ENCODE results near the gene GRIN2A. TPM values are rescaled to one million over a fixed set of nuclear protein-coding genes. Genes with fewer than 3 reads are reported as not detected.

The GRIN2A gene
- total RNA-seq, 4 donors from 2014 or later, result 0.19 to 0.56 (median 0.35) TPM

- no peak for TF ChIP-seq POLR2A (IDR thresholded peaks at IDR 0.05)
- TF ChIP-seq CTCF (IDR thresholded peaks at IDR 0.05), result no peak
Measured at GRCh38 chr16:9821331-9821730, 360.9 kb downstream of the GRIN2A start.

GRCh38 chr16:9820476-9821246 lies 361.6 kb downstream of the GRIN2A start:
- Histone ChIP-seq H3K4me3 (no peak overlapping the region), H3K36me3 (no peaks in the 10 kb centered on the region), H3K27me3 (no peaks in the 10 kb centered on the region), H3K9me3 (no peaks in the 10 kb centered on the region), H3K4me1 (no peaks in the 10 kb centered on the region), H3K27ac (no peak overlapping the region)
- TF ChIP-seq POLR2A (IDR thresholded peaks at IDR 0.05) (no peak), CTCF (IDR thresholded peaks at IDR 0.05) (no peak)
- 47 to 51% methylated on average over 8 of the region's 8 CpGs for WGBS, 2 donors
- intact Hi-C loops (cut with DNase I), result no loop called here
- no peak for DNase-seq

More at GRCh38 chr16:9821331-9821730, 360.9 kb downstream of the GRIN2A start:
- 62 to 72% methylated on average over 3 of the region's 3 CpGs for WGBS, 2 donors
- Histone ChIP-seq H3K27ac (no peak overlapping the region), H3K9me3 (no peaks in the 10 kb centered on the region), H3K27me3 (no peaks in the 10 kb centered on the region), H3K36me3 (no peaks in the 10 kb centered on the region), H3K4me3 (no peak overlapping the region), H3K4me1 (no peaks in the 10 kb centered on the region)
- intact Hi-C loops (cut with DNase I), result no loop called here
- DNase-seq, result no peak

GRCh38 chr16:9818702-9819101 lies 363.5 kb downstream of the GRIN2A start:
- Histone ChIP-seq H3K4me3 (no peak overlapping the region), H3K27me3 (no peaks in the 10 kb centered on the region), H3K9me3 (no peaks in the 10 kb centered on the region), H3K27ac (no peak overlapping the region), H3K4me1 (no peaks in the 10 kb centered on the region), H3K36me3 (no peaks in the 10 kb centered on the region)
- no peak for TF ChIP-seq POLR2A (IDR thresholded peaks at IDR 0.05)
- no peak for TF ChIP-seq CTCF (IDR thresholded peaks at IDR 0.05)
- DNase-seq, result no peak
- 88 to 90% methylated on average over 1 of the region's 1 CpG for WGBS, 2 donors
- intact Hi-C loops (cut with DNase I), result no loop called here

GRCh38 chr16:9817586-9817985 lies 364.6 kb downstream of the GRIN2A start:
- no peak overlapping the region for H3K4me3 ChIP-seq
- no peaks in the 10 kb centered on the region for H3K27me3 ChIP-seq
- H3K4me1 ChIP-seq, result no peaks in the 10 kb centered on the region
- intact Hi-C loops (cut with DNase I), result no loop called here
- TF ChIP-seq CTCF (IDR thresholded peaks at IDR 0.05) (no peak), POLR2A (IDR thresholded peaks at IDR 0.05) (no peak)
- no peaks in the 10 kb centered on the region for H3K9me3 ChIP-seq
- DNase-seq, result no peak
- no peak overlapping the region for H3K27ac ChIP-seq
- no peaks in the 10 kb centered on the region for H3K36me3 ChIP-seq
- 42 to 49% methylated on average over 4 of the region's 4 CpGs for WGBS, 2 donors

- no peaks in the 10 kb centered on the region for H3K27me3 ChIP-seq
- no peaks in the 10 kb centered on the region for H3K9me3 ChIP-seq
- WGBS, 2 donors, result 65 to 76% methylated on average over 2 of the region's 2 CpGs
- intact Hi-C loops (cut with DNase I), result no loop called here
- no peak for DNase-seq
- no peak overlapping the region for H3K27ac ChIP-seq
- no peak overlapping the region for H3K4me3 ChIP-seq
- no peaks in the 10 kb centered on the region for H3K4me1 ChIP-seq
- TF ChIP-seq POLR2A (IDR thresholded peaks at IDR 0.05), result no peak
- no peaks in the 10 kb centered on the region for H3K36me3 ChIP-seq
Measured at GRCh38 chr16:9816644-9817043, 365.6 kb downstream of the GRIN2A start.
